MM.1S (cell line): ENCODE results near the gene RICTOR.

Experiments used
- DNase-seq: peaks from one replicate; pipeline ENCODE4 v3.0.0-alpha.2; 2015
- H2AFZ ChIP-seq: fragments of 300-600 bp; sonication (generic); 2 replicates; pipeline ENCODE4 v1.6.0; 2016; ENCODE audit warnings: antibody characterized with exemption, low read length
- H3F3A ChIP-seq: fragments of 300-600 bp; sonication (generic); 2 replicates; pipeline ENCODE4 v1.6.1; 2016; ENCODE audit warnings: mild to moderate bottlenecking, antibody characterized with exemption, low read length, moderate library complexity, mixed read lengths; ENCODE audit not compliant: insufficient read depth
- H3K27ac ChIP-seq: fragments of 300-600 bp; sonication (generic); 2 replicates; pipeline ENCODE4 v1.5.1; 2016; ENCODE audit warnings: mild to moderate bottlenecking, low read length
- H3K27me3 ChIP-seq: fragments of 300-600 bp; sonication (generic); replicated peaks from 2 replicates; pipeline ENCODE4 v1.6.0; 2016; ENCODE audit warnings: low read length; ENCODE audit not compliant: insufficient read depth
- H3K36me3 ChIP-seq: fragments of 300-600 bp; sonication (generic); replicated peaks from 2 replicates; pipeline ENCODE4 v1.6.1; 2016; ENCODE audit warnings: mild to moderate bottlenecking, low read length, mixed read lengths; ENCODE audit not compliant: insufficient read depth
- H3K4me1 ChIP-seq: fragments of 300-600 bp; sonication (generic); 2 replicates; pipeline ENCODE4 v1.6.1; 2016; ENCODE audit warnings: low read length, mixed read lengths
- H3K4me2 ChIP-seq: fragments of 300-600 bp; sonication (generic); 2 replicates; pipeline ENCODE4 v1.6.0; 2016; ENCODE audit warnings: low read depth, low read length
- H3K4me3 ChIP-seq: fragments of 300-600 bp; sonication (generic); 2 replicates; pipeline ENCODE4 v1.5.1; 2016; ENCODE audit warnings: low read length, mixed read lengths
- H3K79me2 ChIP-seq: fragments of 300-600 bp; sonication (generic); 2 replicates; pipeline ENCODE4 v1.6.1; 2016; ENCODE audit warnings: mixed run types, low read length, mixed read lengths
- H3K9ac ChIP-seq: fragments of 300-600 bp; sonication (generic); 2 replicates; pipeline ENCODE4 v1.6.1; 2016; ENCODE audit warnings: low read length, mixed read lengths
- H3K9me2 ChIP-seq: fragments of 300-600 bp; sonication (generic); replicated peaks from 2 replicates; pipeline ENCODE4 v1.6.1; 2016; ENCODE audit warnings: mild to moderate bottlenecking, low read length, mixed read lengths; ENCODE audit not compliant: insufficient read depth
- H3K9me3 ChIP-seq: fragments of 300-600 bp; sonication (generic); replicated peaks from 2 replicates; pipeline ENCODE4 v1.6.1; 2016; ENCODE audit warnings: mild to moderate bottlenecking, low read length, mixed read lengths; ENCODE audit not compliant: insufficient read depth
- H4K20me1 ChIP-seq: fragments of 300-600 bp; sonication (generic); 2 replicates; pipeline ENCODE4 v1.6.1; 2016; ENCODE audit warnings: mild to moderate bottlenecking, low read length, moderate library complexity, mixed read lengths; ENCODE audit not compliant: insufficient read depth
- EZH2 ChIP-seq: fragments of 300-600 bp; sonication (generic); optimal IDR thresholded peaks from 2 replicates; pipeline ENCODE3; 2017; ENCODE audit warnings: low read depth, mild to moderate bottlenecking, antibody characterized with exemption, low read length, mixed read lengths
- EZH2phosphoT487 ChIP-seq: fragments of 300-600 bp; sonication (generic); IDR thresholded peaks from 2 replicates; pipeline ENCODE4 v1.6.1; 2018; ENCODE audit warnings: antibody characterized with exemption, low read length
- TF ChIP-seq, protein P1 (sequence below): fragments of 300-600 bp; sonication (generic); IDR thresholded peaks from 2 replicates; pipeline ENCODE4 v1.5.1; 2016; ENCODE audit warnings: antibody characterized with exemption, low read length, mixed read lengths

RICTOR gene

DNA sequence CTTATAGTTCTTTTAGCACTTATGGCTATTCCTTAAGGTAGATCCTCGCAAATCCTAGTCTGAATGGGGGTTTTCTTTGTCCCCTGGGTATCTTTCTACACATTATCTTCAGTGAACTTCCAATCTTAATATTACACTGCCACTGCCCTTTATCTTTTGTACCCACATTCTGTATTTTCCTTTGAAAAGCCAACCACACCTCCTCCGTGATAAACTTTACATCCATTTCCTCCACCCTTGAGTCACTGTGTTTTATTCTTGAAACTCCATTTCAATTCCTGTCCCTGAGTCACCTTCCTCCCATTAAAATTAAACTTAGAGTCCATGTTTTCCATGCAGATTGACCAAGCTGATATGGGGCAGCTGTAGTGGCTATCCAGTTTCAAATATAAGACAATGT, 43.2 kb upstream of the RICTOR start:
- Histone ChIP-seq H3K36me3 (no peaks in the 10 kb centered on the region), H3K4me3 (no peak overlapping the region), H3K27me3 (no peaks in the 10 kb centered on the region), H2AFZ (no peak overlapping the region), H4K20me1 (no peaks in the 10 kb centered on the region), H3K9me3 (no peaks in the 10 kb centered on the region), H3K27ac (no peak overlapping the region), H3K9me2 (no peaks in the 10 kb centered on the region), H3K4me2 (no peak overlapping the region), H3K79me2 (no peaks in the 10 kb centered on the region), H3K9ac (no peak overlapping the region), H3F3A (no peaks in the 10 kb centered on the region), H3K4me1 (no peaks in the 10 kb centered on the region)
- DNase-seq: no peak
- TF ChIP-seq, protein P1, sequence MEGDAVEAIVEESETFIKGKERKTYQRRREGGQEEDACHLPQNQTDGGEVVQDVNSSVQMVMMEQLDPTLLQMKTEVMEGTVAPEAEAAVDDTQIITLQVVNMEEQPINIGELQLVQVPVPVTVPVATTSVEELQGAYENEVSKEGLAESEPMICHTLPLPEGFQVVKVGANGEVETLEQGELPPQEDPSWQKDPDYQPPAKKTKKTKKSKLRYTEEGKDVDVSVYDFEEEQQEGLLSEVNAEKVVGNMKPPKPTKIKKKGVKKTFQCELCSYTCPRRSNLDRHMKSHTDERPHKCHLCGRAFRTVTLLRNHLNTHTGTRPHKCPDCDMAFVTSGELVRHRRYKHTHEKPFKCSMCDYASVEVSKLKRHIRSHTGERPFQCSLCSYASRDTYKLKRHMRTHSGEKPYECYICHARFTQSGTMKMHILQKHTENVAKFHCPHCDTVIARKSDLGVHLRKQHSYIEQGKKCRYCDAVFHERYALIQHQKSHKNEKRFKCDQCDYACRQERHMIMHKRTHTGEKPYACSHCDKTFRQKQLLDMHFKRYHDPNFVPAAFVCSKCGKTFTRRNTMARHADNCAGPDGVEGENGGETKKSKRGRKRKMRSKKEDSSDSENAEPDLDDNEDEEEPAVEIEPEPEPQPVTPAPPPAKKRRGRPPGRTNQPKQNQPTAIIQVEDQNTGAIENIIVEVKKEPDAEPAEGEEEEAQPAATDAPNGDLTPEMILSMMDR: no peak

DNA sequence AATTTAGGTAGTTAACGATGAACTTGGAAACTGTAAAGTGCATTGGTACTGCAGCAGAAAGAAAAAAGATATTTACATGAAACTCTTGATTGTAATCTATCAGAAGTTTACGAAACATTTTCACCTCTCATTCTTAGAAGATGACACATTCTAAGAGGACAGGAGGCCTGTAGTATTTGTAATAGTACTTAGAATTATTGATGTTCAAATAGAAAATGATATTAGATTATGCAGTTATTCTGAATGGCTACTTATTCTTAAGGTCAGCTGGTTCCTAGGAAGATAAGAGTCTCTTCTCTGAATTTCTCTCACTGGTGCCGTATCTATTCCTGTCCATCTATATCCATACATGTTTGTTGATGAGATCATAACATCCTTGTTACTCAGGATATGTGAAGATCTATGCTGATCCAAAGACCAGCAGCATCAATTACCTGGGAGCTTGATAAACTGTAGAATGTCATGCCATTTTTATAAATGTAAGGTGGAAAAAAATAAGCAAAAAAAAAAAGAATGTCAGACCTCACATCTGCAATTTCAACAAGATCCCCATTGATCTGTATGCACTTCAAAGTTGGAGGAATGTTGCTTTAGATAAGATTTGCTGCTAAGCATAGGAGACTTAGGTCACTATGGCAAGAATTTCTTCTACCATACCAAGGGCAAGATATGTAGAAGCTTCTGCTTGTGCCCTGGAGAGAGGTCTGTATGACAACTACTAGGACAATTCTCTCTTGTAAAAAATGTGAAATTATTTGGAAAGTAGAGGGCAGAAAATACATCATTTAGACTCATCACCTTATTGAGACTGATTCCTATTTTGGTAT, 42.4 kb upstream of the RICTOR start:
- H3K4me3 ChIP-seq: no peak overlapping the region
- TF ChIP-seq, protein P1: no peak
- TF ChIP-seq EZH2 (no peak), EZH2phosphoT487 (no peak)
- no peak overlapping the region for H3K4me2 ChIP-seq
- H3K4me1 ChIP-seq: no peaks in the 10 kb centered on the region
- H2AFZ ChIP-seq: no peak overlapping the region
- no peaks in the 10 kb centered on the region for H4K20me1 ChIP-seq
- H3K36me3 ChIP-seq: no peaks in the 10 kb centered on the region
- DNase-seq: no peak
- H3K27me3 ChIP-seq: no peaks in the 10 kb centered on the region
- no peaks in the 10 kb centered on the region for H3K9me3 ChIP-seq
- H3K79me2 ChIP-seq: no peaks in the 10 kb centered on the region
- H3K9me2 ChIP-seq: no peaks in the 10 kb centered on the region
- H3K9ac ChIP-seq: no peak overlapping the region
- no peaks in the 10 kb centered on the region for H3F3A ChIP-seq
- H3K27ac ChIP-seq: no peak overlapping the region

DNA sequence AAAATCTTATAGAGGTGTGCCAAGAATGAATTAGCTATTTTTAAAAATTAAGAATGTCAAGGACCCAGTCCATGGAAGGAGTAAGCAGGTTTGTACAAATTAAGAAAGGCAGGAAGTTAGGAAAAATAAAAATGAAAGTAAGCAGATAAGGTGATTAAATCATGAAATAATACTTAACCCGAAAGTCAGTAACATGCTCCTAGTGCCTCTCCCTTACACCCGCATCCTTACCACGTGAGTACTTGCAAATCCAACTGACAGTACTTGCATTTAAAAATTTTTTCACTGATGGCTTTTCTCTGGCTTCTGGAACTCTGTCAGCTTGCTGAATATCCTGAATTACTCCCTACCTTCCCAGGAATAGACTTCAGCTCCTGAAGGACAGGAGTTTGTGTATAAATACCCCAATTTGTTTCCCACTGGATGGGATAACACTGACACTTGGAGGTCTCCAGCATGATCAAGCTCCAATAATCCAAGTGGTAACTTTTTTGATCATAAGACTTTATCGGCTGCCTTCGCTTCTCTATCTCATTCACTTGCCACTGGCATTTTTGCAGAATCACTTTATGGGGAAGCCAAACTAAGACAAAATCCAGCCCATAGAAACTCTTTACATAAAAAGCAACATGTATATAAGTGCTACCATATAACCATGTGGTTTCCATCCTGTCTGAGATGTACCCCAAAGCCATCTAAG, 41.6 kb upstream of the RICTOR start:
- Histone ChIP-seq H4K20me1 (no peaks in the 10 kb centered on the region), H3K27ac (no peak overlapping the region), H3K9me2 (no peaks in the 10 kb centered on the region), H3K4me3 (no peak overlapping the region), H2AFZ (no peak overlapping the region), H3K79me2 (no peaks in the 10 kb centered on the region), H3K9me3 (no peaks in the 10 kb centered on the region), H3K27me3 (no peaks in the 10 kb centered on the region), H3K9ac (no peak overlapping the region), H3F3A (no peaks in the 10 kb centered on the region), H3K36me3 (no peaks in the 10 kb centered on the region), H3K4me1 (no peaks in the 10 kb centered on the region), H3K4me2 (no peak overlapping the region)
- no peak for DNase-seq
- TF ChIP-seq, protein P1: no peak
- TF ChIP-seq EZH2: no peak
- no peak for TF ChIP-seq EZH2phosphoT487
